Neural crest cell (in vitro differentiated cells): ENCODE measurements around the gene RUSF1. TPM values are rescaled to one million over a fixed set of nuclear protein-coding genes. Genes with fewer than 3 reads are reported as not detected.

Source experiments
- DNase-seq: peaks from one replicate; pipeline ENCODE4 v3.0.0; 2021; ENCODE audit warnings: low read depth, mixed read lengths, low spot score
- H3K27ac Mint-ChIP-seq: one replicate; pipeline ENCODE4 v1.8.0; 2021; ENCODE audit warnings: mild to moderate bottlenecking, mixed read lengths; ENCODE audit not compliant: unreplicated experiment
- H3K27me3 Mint-ChIP-seq: 2 replicates; pipeline ENCODE4 v1.8.0; 2021; ENCODE audit warnings: low read depth, mild to moderate bottlenecking, mixed read lengths
- H3K36me3 Mint-ChIP-seq: 2 replicates; pipeline ENCODE4 v1.8.0; 2021; ENCODE audit warnings: low read depth, mild to moderate bottlenecking, mixed read lengths
- H3K4me1 Mint-ChIP-seq: 2 replicates; pipeline ENCODE4 v1.8.0; 2021; ENCODE audit warnings: mixed read lengths
- H3K4me3 Mint-ChIP-seq: one replicate; pipeline ENCODE4 v1.8.0; 2021; ENCODE audit warnings: mild to moderate bottlenecking, mixed read lengths
- H3K9me3 Mint-ChIP-seq: 2 replicates; pipeline ENCODE4 v1.8.0; 2021; ENCODE audit warnings: mixed read lengths
- total RNA-seq: library from RNA; stranded (reverse); gene quantifications from 2 replicates; pipeline ENCODE4 v1.2.1, GENCODE V29; 2021
- TF ChIP-seq, protein P1 (sequence below): fragments of 200-600 bp; sonication (generic); conservative IDR thresholded peaks from 2 replicates; pipeline ENCODE4 v1.5.0; 2021; ENCODE audit warnings: antibody characterized with exemption, mild to moderate bottlenecking

Gene RUSF1
- total RNA-seq, 1 donor from 2014 or later: 47.7 TPM

DNA sequence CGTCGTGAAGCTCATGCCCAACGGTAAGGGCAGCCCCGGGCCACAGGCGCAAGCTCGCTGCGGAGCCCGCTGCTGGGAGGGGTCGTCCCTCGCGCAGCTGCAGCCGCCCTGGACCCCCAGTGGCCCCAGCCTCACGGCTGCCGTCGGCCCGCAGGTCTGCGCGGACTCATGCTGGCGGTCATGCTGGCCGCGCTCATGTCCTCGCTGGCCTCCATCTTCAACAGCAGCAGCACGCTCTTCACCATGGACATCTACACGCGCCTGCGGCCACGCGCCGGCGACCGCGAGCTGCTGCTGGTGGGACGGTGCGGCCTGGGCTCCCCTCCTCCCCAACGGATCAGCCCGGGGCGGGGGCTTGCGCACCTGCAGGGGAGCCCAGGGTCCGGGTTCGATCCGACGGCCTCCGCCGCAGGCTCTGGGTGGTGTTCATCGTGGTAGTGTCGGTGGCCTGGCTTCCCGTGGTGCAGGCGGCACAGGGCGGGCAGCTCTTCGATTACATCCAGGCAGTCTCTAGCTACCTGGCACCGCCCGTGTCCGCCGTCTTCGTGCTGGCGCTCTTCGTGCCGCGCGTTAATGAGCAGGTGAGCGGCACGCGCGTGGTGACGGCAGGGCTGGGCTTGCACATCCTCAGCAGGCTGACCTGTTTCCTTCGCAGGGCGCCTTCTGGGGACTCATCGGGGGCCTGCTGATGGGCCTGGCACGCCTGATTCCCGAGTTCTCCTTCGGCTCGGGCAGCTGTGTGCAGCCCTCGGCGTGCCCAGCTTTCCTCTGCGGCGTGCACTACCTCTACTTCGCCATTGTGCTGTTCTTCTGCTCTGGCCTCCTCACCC lies 19.5 kb downstream of the RUSF1 start:
- H3K4me1 Mint-ChIP-seq: peaks cover 3% of the 10 kb centered on the region
- no peak for DNase-seq
- H3K4me3 Mint-ChIP-seq: no peak overlapping the region
- TF ChIP-seq, protein P1, sequence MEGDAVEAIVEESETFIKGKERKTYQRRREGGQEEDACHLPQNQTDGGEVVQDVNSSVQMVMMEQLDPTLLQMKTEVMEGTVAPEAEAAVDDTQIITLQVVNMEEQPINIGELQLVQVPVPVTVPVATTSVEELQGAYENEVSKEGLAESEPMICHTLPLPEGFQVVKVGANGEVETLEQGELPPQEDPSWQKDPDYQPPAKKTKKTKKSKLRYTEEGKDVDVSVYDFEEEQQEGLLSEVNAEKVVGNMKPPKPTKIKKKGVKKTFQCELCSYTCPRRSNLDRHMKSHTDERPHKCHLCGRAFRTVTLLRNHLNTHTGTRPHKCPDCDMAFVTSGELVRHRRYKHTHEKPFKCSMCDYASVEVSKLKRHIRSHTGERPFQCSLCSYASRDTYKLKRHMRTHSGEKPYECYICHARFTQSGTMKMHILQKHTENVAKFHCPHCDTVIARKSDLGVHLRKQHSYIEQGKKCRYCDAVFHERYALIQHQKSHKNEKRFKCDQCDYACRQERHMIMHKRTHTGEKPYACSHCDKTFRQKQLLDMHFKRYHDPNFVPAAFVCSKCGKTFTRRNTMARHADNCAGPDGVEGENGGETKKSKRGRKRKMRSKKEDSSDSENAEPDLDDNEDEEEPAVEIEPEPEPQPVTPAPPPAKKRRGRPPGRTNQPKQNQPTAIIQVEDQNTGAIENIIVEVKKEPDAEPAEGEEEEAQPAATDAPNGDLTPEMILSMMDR: no peak
- H3K27ac Mint-ChIP-seq: no peak overlapping the region
- H3K9me3 Mint-ChIP-seq: no peaks in the 10 kb centered on the region
- peaks cover 64% of the 10 kb centered on the region for H3K27me3 Mint-ChIP-seq
- peaks cover 8% of the 10 kb centered on the region for H3K36me3 Mint-ChIP-seq

DNA sequence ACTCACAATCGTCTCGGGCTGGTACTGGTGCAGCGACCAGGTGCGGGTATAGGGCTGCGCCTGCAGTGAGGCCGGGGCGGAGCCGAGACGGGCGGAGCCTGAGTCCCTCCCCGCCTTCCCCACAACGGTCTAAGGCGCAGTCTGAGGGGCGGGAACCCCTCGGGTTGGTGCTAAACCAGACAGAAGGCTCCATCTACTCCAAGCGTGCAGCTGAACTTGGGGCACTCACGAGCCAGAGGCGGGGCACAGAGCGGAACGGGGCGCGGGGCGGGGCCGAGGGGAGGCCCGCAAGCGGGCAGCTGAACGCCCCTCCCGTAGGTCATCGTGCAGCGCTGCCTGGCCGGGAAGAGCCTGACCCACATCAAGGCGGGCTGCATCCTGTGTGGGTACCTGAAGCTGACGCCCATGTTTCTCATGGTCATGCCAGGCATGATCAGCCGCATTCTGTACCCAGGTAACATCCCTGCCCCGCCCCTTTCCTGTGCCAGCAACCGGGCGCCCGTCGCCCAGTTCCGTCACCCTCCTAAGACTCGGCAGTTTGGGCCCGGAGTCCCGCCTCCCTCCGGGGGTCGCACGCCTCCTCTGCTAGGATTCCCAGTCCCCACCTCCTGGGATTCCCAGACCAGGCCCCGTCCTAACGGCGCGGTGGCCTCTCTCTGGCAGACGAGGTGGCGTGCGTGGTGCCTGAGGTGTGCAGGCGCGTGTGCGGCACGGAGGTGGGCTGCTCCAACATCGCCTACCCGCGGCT lies 20.3 kb downstream of the RUSF1 start:
- H3K36me3 Mint-ChIP-seq: peaks cover 4% of the 10 kb centered on the region
- H3K27me3 Mint-ChIP-seq: peaks cover 71% of the 10 kb centered on the region
- peaks cover 3% of the 10 kb centered on the region for H3K4me1 Mint-ChIP-seq
- H3K9me3 Mint-ChIP-seq: no peaks in the 10 kb centered on the region
- DNase-seq: no peak
- H3K27ac Mint-ChIP-seq: no peak overlapping the region
- TF ChIP-seq, protein P1: no peak
- H3K4me3 Mint-ChIP-seq: peak overlapping the region; percentile 83

DNA sequence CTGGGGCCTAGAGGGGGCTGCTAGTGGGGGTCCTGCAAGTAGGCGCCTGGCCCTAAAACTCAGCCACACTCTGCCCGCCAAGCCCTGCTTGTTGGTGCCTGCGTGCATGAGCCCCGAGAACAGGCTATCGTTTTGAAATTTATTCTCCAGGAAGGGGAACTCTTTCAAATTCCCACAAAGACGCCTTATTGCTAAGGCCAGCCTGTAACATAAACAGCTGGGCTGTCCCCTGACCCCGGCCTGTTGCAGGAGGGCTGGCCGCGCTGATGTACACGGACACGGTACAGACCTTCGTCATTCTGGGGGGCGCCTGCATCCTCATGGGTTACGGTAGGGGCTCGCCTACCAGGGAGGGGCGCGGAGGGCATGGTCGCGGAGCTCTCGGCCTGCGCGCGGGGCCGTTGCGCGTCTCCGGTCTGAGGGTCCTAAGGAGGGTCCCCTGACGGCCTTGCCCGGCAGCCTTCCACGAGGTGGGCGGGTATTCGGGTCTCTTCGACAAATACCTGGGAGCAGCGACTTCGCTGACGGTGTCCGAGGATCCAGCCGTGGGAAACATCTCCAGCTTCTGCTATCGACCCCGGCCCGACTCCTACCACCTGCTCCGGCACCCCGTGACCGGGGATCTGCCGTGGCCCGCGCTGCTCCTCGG lies 21.0 kb downstream of the RUSF1 start:
- peaks cover 78% of the 10 kb centered on the region for H3K27me3 Mint-ChIP-seq
- DNase-seq: no peak
- TF ChIP-seq, protein P1: no peak

DNA sequence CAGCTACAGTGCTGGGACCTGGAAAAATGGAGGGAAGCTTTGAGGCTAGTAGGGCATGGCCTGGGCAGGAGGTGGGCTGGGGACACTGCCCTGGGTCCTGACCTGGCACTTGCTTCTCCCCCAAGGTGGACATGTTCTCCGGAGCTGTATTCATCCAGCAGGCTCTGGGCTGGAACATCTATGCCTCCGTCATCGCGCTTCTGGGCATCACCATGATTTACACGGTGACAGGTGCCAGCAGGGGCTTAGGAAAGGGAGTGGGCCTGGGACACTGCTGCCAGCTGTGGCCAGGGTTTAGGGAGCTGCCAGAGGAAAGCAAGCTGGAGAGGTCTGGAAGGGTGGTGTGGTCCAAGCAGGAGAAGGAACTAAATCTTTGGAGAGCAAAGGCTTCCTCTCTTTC lies 22.1 kb downstream of the RUSF1 start:
- Mint-ChIP-seq H3K27me3 (peaks cover 86% of the 10 kb centered on the region), H3K4me1 (peaks cover 3% of the 10 kb centered on the region), H3K36me3 (peaks cover 4% of the 10 kb centered on the region), H3K4me3 (peak overlapping the region; percentile 83), H3K27ac (no peak overlapping the region), H3K9me3 (no peaks in the 10 kb centered on the region)
- no peak for DNase-seq
- TF ChIP-seq, protein P1: no peak

More for the DNA sequence above, 21.0 kb downstream of the RUSF1 start:
- peak overlapping the region; percentile 83 for H3K4me3 Mint-ChIP-seq
- H3K9me3 Mint-ChIP-seq: no peaks in the 10 kb centered on the region
- H3K27ac Mint-ChIP-seq: no peak overlapping the region
- H3K4me1 Mint-ChIP-seq: peaks cover 3% of the 10 kb centered on the region
- peaks cover 4% of the 10 kb centered on the region for H3K36me3 Mint-ChIP-seq

DNA sequence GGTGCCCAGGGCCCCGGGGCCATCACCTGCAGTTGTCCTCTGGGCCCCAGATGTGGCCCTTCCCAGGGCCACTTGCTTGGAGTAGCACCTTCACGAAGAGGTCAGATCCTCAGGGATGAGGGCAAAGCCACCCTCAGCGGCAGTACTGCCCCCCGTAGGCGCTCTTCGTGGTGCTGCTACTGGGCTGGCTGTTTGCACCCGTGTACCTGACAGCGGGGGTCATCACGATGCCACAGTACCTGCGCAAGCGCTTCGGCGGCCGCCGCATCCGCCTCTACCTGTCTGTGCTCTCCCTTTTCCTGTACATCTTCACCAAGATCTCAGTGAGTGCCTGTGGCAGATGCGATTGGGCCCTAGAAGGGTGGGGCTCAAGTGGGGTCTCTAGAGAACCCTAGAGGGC lies 22.6 kb downstream of the RUSF1 start:
- H3K27me3 Mint-ChIP-seq: peaks cover 89% of the 10 kb centered on the region
- H3K36me3 Mint-ChIP-seq: peaks cover 4% of the 10 kb centered on the region
- H3K4me3 Mint-ChIP-seq: no peak overlapping the region
- no peak overlapping the region for H3K27ac Mint-ChIP-seq
- no peak for DNase-seq
- TF ChIP-seq, protein P1: no peak
- no peaks in the 10 kb centered on the region for H3K9me3 Mint-ChIP-seq
- peaks cover 3% of the 10 kb centered on the region for H3K4me1 Mint-ChIP-seq
